HepG2 (cell line): ENCODE results near the gene ACOT13.

Source experiments
- EEA1 ChIP-seq: sonication (generic); formaldehyde crosslinking; IDR thresholded peaks from 2 replicates; pipeline ENCODE4 v1.5.1; 2020; ENCODE audit warnings: mild to moderate bottlenecking, missing genetic modification reagents, borderline replicate concordance
- JUNB ChIP-seq: sonication (generic); formaldehyde crosslinking; IDR thresholded peaks from 2 replicates; pipeline ENCODE4 v1.8.0; 2022; ENCODE audit warnings: missing genetic modification reagents, mild to moderate bottlenecking, borderline replicate concordance
- NCOA2 ChIP-seq: sonication (generic); formaldehyde crosslinking; IDR thresholded peaks from 2 replicates; pipeline ENCODE4 v1.8.0; 2022; ENCODE audit warnings: inconsistent platforms
- REPIN1 ChIP-seq: sonication (generic); formaldehyde crosslinking; IDR thresholded peaks from 2 replicates; pipeline ENCODE4 v1.8.0; 2022; ENCODE audit warnings: missing genetic modification reagents, low read depth, mild to moderate bottlenecking, borderline replicate concordance
- ZBTB10 ChIP-seq: sonication (generic); formaldehyde crosslinking; IDR thresholded peaks from 2 replicates; pipeline ENCODE4 v1.4.0; 2020; ENCODE audit warnings: missing genetic modification reagents, borderline replicate concordance
- ZKSCAN1 ChIP-seq: fragments of 150-350 bp; IDR thresholded peaks from 2 replicates; pipeline ENCODE4 v1.6.1; 2014; ENCODE audit warnings: low read length
- ZNF512 ChIP-seq: sonication (generic); formaldehyde crosslinking; IDR thresholded peaks from 2 replicates; pipeline ENCODE4 v1.4.0; 2020; ENCODE audit warnings: mild to moderate bottlenecking, missing genetic modification reagents
- TF ChIP-seq, protein P1 (sequence below): sonication (generic); formaldehyde crosslinking; IDR thresholded peaks from 2 replicates; pipeline ENCODE4 v1.9.0; 2021; ENCODE audit warnings: missing genetic modification reagents, mild to moderate bottlenecking, borderline replicate concordance
- TF ChIP-seq, protein P2 (sequence below): sonication (generic); formaldehyde crosslinking; IDR thresholded peaks from 2 replicates; pipeline ENCODE4 v1.5.1; 2020; ENCODE audit warnings: mild to moderate bottlenecking, missing genetic modification reagents, moderate library complexity
- TF ChIP-seq, protein P3 (sequence below): sonication (generic); formaldehyde crosslinking; IDR thresholded peaks from 2 replicates; pipeline ENCODE4 v1.5.1; 2020; ENCODE audit warnings: mild to moderate bottlenecking, missing genetic modification reagents, borderline replicate concordance

GRCh38 chr6:24683297-24684296 is 16.7 kb downstream of the ACOT13 start:
- TF ChIP-seq, protein P1, sequence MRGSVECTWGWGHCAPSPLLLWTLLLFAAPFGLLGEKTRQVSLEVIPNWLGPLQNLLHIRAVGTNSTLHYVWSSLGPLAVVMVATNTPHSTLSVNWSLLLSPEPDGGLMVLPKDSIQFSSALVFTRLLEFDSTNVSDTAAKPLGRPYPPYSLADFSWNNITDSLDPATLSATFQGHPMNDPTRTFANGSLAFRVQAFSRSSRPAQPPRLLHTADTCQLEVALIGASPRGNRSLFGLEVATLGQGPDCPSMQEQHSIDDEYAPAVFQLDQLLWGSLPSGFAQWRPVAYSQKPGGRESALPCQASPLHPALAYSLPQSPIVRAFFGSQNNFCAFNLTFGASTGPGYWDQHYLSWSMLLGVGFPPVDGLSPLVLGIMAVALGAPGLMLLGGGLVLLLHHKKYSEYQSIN (CRISPR knock-in tag), result no peak
- TF ChIP-seq ZKSCAN1 (no peak), ZNF512 (CRISPR knock-in tag) (no peak), JUNB (CRISPR knock-in tag) (no peak), NCOA2 (no peak), EEA1 (CRISPR knock-in tag) (no peak), ZBTB10 (CRISPR knock-in tag) (no peak), REPIN1 (CRISPR knock-in tag) (no peak)
- TF ChIP-seq, protein P2, sequence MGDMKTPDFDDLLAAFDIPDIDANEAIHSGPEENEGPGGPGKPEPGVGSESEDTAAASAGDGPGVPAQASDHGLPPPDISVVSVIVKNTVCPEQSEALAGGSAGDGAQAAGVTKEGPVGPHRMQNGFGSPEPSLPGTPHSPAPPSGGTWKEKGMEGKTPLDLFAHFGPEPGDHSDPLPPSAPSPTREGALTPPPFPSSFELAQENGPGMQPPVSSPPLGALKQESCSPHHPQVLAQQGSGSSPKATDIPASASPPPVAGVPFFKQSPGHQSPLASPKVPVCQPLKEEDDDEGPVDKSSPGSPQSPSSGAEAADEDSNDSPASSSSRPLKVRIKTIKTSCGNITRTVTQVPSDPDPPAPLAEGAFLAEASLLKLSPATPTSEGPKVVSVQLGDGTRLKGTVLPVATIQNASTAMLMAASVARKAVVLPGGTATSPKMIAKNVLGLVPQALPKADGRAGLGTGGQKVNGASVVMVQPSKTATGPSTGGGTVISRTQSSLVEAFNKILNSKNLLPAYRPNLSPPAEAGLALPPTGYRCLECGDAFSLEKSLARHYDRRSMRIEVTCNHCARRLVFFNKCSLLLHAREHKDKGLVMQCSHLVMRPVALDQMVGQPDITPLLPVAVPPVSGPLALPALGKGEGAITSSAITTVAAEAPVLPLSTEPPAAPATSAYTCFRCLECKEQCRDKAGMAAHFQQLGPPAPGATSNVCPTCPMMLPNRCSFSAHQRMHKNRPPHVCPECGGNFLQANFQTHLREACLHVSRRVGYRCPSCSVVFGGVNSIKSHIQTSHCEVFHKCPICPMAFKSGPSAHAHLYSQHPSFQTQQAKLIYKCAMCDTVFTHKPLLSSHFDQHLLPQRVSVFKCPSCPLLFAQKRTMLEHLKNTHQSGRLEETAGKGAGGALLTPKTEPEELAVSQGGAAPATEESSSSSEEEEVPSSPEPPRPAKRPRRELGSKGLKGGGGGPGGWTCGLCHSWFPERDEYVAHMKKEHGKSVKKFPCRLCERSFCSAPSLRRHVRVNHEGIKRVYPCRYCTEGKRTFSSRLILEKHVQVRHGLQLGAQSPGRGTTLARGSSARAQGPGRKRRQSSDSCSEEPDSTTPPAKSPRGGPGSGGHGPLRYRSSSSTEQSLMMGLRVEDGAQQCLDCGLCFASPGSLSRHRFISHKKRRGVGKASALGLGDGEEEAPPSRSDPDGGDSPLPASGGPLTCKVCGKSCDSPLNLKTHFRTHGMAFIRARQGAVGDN (CRISPR knock-in tag), result no peak
- TF ChIP-seq, protein P3, sequence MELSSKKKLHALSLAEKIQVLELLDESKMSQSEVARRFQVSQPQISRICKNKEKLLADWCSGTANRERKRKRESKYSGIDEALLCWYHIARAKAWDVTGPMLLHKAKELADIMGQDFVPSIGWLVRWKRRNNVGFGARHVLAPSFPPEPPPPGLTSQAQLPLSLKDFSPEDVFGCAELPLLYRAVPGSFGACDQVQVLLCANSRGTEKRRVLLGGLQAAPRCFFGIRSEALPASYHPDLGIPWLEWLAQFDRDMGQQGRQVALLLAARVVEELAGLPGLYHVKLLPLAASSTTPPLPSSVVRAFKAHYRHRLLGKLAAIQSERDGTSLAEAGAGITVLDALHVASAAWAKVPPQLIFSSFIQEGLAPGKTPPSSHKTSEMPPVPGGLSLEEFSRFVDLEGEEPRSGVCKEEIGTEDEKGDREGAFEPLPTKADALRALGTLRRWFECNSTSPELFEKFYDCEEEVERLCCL (CRISPR knock-in tag), result no peak
